ENCODE data around the gene KIF22.
"Not testable (repeated sequence)": the region's sequence is repeated elsewhere in the genome, so short reads cannot be mapped to it uniquely, and the experiment has no call there.

Gene KIF22

DNA sequence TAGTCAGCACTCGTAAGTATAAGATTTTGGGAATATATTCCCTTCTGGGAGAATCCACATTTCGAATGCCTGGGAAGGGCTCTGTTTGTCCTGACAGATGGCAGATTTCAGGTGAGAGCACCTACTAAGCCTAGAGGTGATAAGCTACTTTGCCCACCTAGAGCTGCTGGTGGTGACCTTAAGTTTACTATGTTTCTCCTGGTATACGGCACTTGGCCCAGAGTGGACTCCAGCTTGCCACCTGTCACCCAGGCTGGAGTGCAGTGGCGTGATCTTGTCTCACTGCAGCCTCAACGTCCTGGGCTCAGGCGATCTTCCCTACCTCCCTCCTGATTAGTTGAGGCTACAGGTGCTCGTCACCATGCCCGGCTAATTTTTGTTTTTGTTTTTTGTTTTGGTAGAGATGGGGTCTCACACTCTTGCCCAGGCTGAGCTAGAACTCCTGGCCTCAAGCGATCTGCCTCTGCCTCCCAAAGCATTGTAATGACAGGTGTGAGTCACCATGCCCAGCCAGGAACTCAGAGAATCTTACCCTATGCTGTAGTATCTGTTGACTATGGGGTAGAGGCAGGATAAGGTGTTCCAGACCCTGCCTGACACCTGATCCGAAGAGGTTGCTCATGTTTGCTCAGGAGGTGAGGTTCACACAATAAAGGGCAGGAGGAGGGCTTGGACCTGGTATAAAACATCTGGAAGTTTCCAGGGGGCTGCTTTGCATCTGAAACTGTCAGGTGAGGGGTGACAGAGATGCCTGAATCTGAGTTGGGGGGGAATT, 12.8 kb upstream of the KIF22 start, which contains the start of gene ZG16:
Gene ZG16, plus strand, starts transcription at position 681 of the 775 bp plus-strand sequence. CDS start 1,011 bp downstream, outside the sequence.
- Histone ChIP-seq H3K9me3 (ENCODE audit: severe bottlenecking) (no peaks in the 10 kb centered on the region), H3K4me1 (ENCODE audit: insufficient read depth, poor library complexity, severe bottlenecking) (no peaks in the 10 kb centered on the region), H3K27ac (ENCODE audit: poor library complexity, severe bottlenecking) (no peak within 1 kb of the TSS), H3K27me3 (ENCODE audit: insufficient read depth, poor library complexity, severe bottlenecking) (no peaks in the 10 kb centered on the region), H3K4me3 (ENCODE audit: severe bottlenecking) (no peak within 1 kb of the TSS), H3K36me3 (ENCODE audit: low read depth) (no peaks in the 10 kb centered on the region)
- TF ChIP-seq, protein P1, sequence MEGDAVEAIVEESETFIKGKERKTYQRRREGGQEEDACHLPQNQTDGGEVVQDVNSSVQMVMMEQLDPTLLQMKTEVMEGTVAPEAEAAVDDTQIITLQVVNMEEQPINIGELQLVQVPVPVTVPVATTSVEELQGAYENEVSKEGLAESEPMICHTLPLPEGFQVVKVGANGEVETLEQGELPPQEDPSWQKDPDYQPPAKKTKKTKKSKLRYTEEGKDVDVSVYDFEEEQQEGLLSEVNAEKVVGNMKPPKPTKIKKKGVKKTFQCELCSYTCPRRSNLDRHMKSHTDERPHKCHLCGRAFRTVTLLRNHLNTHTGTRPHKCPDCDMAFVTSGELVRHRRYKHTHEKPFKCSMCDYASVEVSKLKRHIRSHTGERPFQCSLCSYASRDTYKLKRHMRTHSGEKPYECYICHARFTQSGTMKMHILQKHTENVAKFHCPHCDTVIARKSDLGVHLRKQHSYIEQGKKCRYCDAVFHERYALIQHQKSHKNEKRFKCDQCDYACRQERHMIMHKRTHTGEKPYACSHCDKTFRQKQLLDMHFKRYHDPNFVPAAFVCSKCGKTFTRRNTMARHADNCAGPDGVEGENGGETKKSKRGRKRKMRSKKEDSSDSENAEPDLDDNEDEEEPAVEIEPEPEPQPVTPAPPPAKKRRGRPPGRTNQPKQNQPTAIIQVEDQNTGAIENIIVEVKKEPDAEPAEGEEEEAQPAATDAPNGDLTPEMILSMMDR (IDR thresholded peaks at IDR 0.05; ENCODE audit: poor library complexity, severe bottlenecking), result no peak
- ATAC-seq (ENCODE audit: low read depth) (no peak), DNase-seq (ENCODE audit: low spot score) (no peak)

DNA sequence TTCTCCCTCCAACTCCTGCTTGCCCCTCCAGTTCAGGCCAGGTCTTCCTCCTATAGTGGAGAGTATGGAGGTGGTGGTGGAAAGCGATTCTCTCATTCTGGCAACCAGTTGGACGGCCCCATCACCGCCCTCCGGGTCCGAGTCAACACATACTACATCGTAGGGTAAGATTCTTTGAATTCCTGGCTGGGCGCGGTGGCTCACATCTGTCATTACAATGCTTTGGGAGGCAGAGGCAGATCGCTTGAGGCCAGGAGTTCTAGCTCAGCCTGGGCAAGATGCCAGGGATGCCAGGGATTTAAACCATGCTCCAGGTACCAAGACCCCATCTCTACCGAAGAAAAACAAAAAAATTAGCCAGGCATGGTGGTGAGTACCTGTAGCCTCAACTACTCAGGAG, 11.1 kb upstream of the KIF22 start:
- Histone ChIP-seq H3K36me3 (ENCODE audit: low read depth) (no peaks in the 10 kb centered on the region), H3K4me3 (ENCODE audit: severe bottlenecking) (no peak overlapping the region), H3K9me3 (ENCODE audit: severe bottlenecking) (no peaks in the 10 kb centered on the region), H3K27me3 (ENCODE audit: insufficient read depth, poor library complexity, severe bottlenecking) (no peaks in the 10 kb centered on the region), H3K27ac (ENCODE audit: poor library complexity, severe bottlenecking) (no peak overlapping the region), H3K4me1 (ENCODE audit: insufficient read depth, poor library complexity, severe bottlenecking) (peaks cover 7% of the 10 kb centered on the region)
- DNase-seq (ENCODE audit: low spot score) (peak; percentile 76), ATAC-seq (ENCODE audit: low read depth) (peak; percentile 49)
- TF ChIP-seq, protein P1 (IDR thresholded peaks at IDR 0.05; ENCODE audit: poor library complexity, severe bottlenecking), result no peak

DNA sequence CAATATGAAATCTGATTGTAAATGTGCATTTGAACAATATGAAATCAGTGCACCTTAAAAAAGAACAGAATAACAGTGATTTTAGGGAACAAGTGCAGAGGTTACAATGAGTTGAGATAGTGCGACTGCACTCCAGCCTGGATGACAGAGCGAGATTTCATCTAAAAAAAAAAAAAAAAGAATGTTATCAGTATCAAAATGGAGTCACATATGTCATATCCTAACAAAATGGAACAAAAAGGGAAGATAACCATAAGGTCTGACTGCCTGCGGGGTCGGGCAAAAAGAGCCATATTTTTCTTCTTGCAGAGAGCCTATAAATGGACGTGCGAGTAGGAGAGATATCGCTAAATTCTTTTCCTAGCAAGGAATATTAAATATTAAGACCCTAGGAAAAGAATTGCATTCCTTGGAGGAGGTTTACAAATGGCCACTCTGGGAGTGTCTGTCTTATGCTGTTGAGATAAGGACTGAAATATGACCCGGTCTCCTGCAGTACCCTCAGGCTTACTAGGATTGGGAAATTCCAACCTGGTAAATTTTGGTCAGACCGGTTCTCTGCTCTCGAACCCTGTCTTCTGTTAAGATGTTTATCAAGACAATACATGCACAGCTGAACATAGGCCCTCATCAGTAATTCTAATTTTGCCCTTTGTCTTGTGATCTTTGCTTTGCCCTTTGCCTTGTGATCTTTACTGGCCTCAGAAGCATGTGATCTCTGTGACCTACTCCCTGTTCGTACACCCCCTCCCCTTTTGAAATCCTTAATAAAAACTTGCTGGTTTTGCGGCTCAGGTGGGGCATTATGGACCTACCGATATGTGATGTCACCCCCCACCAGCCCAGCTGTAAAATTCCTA, 7.2 kb upstream of the KIF22 start:
- H3K27ac ChIP-seq (ENCODE audit: poor library complexity, severe bottlenecking); H3K4me1 ChIP-seq (ENCODE audit: insufficient read depth, poor library complexity, severe bottlenecking); H3K4me3 ChIP-seq (ENCODE audit: severe bottlenecking); H3K9me3 ChIP-seq (ENCODE audit: severe bottlenecking); H3K36me3 ChIP-seq (ENCODE audit: low read depth); ATAC-seq (ENCODE audit: low read depth); DNase-seq (ENCODE audit: low spot score); H3K27me3 ChIP-seq (ENCODE audit: insufficient read depth, poor library complexity, severe bottlenecking): not testable (repeated sequence)

DNA sequence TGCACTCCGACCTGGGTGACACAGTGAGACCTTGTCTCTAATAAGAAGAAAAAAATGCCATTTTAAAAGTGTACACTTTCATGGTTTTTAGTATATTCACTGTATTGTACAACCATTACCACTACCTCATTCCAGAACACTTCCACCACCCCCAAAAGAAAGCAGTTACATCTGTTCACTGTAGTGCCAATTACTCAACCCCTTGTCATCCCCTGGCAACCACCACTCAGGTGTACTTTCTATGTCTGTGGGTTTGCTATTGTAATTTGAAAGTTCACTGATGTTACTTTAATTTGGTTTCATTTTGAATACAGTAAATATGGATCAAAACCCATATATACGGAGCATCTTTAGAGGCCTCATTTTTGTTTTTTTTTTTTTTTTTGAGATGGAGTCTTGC, 6.4 kb upstream of the KIF22 start:
- Histone ChIP-seq H3K4me1 (ENCODE audit: insufficient read depth, poor library complexity, severe bottlenecking) (peaks cover 7% of the 10 kb centered on the region), H3K27ac (ENCODE audit: poor library complexity, severe bottlenecking) (no peak overlapping the region), H3K9me3 (ENCODE audit: severe bottlenecking) (no peaks in the 10 kb centered on the region), H3K36me3 (ENCODE audit: low read depth) (no peaks in the 10 kb centered on the region), H3K4me3 (ENCODE audit: severe bottlenecking) (no peak overlapping the region), H3K27me3 (ENCODE audit: insufficient read depth, poor library complexity, severe bottlenecking) (no peaks in the 10 kb centered on the region)
- DNase-seq (ENCODE audit: low spot score) (no peak), ATAC-seq (ENCODE audit: low read depth) (peak; percentile 83)
- TF ChIP-seq, protein P1 (IDR thresholded peaks at IDR 0.05; ENCODE audit: poor library complexity, severe bottlenecking), result no peak

DNA sequence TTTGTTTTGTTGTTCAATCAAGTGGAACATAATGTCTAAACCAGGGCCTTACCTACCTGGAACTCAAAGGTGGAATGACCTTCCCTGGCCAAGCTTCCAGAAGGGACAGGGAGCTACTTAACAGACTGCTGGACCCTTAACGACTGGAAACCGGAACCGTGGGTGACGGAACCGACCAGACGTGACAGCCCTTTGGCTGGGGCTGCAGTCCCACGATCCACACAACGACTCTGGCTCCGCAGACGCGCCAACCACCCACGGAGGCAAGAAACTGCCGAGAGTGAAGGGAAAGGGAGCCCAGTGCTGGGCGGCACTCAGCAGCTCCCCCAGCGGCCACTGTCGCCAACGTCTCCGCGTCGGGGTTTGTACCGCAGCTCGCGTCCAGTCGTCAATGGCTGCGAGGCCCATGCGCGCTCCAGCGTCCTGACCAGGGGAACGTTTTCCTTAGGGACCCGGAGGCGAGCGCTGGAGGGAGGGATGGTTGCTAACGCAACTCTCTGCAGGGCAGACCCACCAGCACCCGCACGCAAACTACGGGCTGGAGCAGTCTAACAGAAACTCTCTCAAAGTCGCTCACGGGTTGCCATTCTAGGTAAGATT, 5.5 kb upstream of the KIF22 start:
- TF ChIP-seq, protein P1 (IDR thresholded peaks at IDR 0.05; ENCODE audit: poor library complexity, severe bottlenecking), result peak; percentile 46
- Histone ChIP-seq H3K27me3 (ENCODE audit: insufficient read depth, poor library complexity, severe bottlenecking) (no peaks in the 10 kb centered on the region), H3K27ac (ENCODE audit: poor library complexity, severe bottlenecking) (no peak overlapping the region), H3K9me3 (ENCODE audit: severe bottlenecking) (no peaks in the 10 kb centered on the region), H3K4me3 (ENCODE audit: severe bottlenecking) (no peak overlapping the region), H3K4me1 (ENCODE audit: insufficient read depth, poor library complexity, severe bottlenecking) (peaks cover 7% of the 10 kb centered on the region), H3K36me3 (ENCODE audit: low read depth) (no peaks in the 10 kb centered on the region)
- ATAC-seq (ENCODE audit: low read depth) (no peak), DNase-seq (ENCODE audit: low spot score) (no peak)

DNA sequence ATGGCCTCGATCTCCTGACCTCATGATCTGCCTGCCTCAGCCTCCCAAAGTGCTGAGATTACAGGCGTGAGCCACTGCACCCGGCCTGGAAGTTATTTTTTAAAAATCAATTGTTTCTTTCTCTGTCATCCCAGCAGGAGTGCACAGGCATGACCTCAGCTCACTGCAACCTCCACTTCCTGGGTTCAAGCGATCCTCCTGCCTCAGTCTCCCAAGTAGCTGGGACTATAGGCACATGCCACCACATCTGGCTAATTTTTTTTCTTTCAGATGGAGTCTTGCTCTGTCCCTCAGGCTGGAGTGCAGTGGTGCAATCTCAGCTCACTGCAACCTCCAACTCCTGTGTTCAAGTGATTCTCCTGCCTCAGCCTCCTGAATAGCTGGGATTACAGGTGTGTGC, 3.4 kb upstream of the KIF22 start:
- H3K36me3 ChIP-seq (ENCODE audit: low read depth); H3K27ac ChIP-seq (ENCODE audit: poor library complexity, severe bottlenecking); H3K4me3 ChIP-seq (ENCODE audit: severe bottlenecking); H3K27me3 ChIP-seq (ENCODE audit: insufficient read depth, poor library complexity, severe bottlenecking); H3K9me3 ChIP-seq (ENCODE audit: severe bottlenecking); ATAC-seq (ENCODE audit: low read depth); H3K4me1 ChIP-seq (ENCODE audit: insufficient read depth, poor library complexity, severe bottlenecking); DNase-seq (ENCODE audit: low spot score): not testable (repeated sequence)

Data from RWPE2 (cell line).